A549 (cell line): ENCODE measurements around the gene MT1F. TPM values are rescaled to one million over a fixed set of nuclear protein-coding genes. Genes with fewer than 3 reads are reported as not detected.

Experiments
- ATAC-seq, 2 experiments: fragments of 200-7000 bp in 1 of 2; fragments of >200 bp in 1 of 2; cut with Nextera tagmentation in 1 of 2; cut with Tn5 transposase in 1 of 2; 3 replicates each; pipeline versions ENCODE4 v1.8.0 to v1.9.1; 2018 to 2020; ENCODE audit warnings: mild to moderate bottlenecking in 1 of 2, moderate library complexity in 1 of 2
- CTCF ChIA-PET: fragments of 300-600 bp; sonication (Branson Sonifier 250); formaldehyde crosslinking; extraction: SDS; loops from one replicate; lab custom pipeline; 2021; ENCODE audit warnings: antibody characterized with exemption, inconsistent platforms; lab: Yijun Ruan, JAX
- POLR2A ChIA-PET: fragments of 350-600 bp; formaldehyde crosslinking; extraction: SDS; loops from one replicate; lab custom pipeline; 2021; ENCODE audit warnings: antibody characterized with exemption, inconsistent platforms; lab: Yijun Ruan, JAX
- DNase-seq, 2 experiments: peaks; one replicate each; pipeline versions ENCODE4 v3.0.0 to v3.0.0-alpha.2; 2011 to 2016; ENCODE audit warnings: low read depth in 1 of 2, low spot score in 1 of 2
- FAIRE-seq: peaks from 2 replicates; lab custom pipeline; 2011; peaks lifted over from hg19 to GRCh38; lab: Jason Lieb, UNC
- H3K27ac ChIP-seq, 2 experiments: fragments of >200 bp; sonication (Bioruptor Twin); formaldehyde crosslinking; 3 replicates each; pipeline ENCODE4 v1.5.1; 2016 to 2017
- H3K4me1 ChIP-seq: fragments of >200 bp; sonication (Bioruptor Twin); formaldehyde crosslinking; 3 replicates; pipeline ENCODE4 v1.6.1; 2016
- H3K4me2 ChIP-seq: fragments of >200 bp; sonication (Bioruptor Twin); formaldehyde crosslinking; 3 replicates; pipeline ENCODE4 v1.6.1; 2016
- H3K4me3 ChIP-seq: fragments of >200 bp; sonication (Bioruptor Twin); formaldehyde crosslinking; 3 replicates; pipeline ENCODE4 v1.5.1; 2016
- H3K9me3 ChIP-seq: fragments of >200 bp; sonication (Bioruptor Twin); formaldehyde crosslinking; 3 replicates; pipeline ENCODE4 v1.6.1; 2016
- BHLHE40 ChIP-seq: IDR thresholded peaks from 2 replicates; pipeline ENCODE4 v1.6.1; 2012; ENCODE audit warnings: low read depth, low read length, inconsistent platforms
- CBX2 ChIP-seq: fragments of 200-600 bp; sonication (generic); IDR thresholded peaks from 2 replicates; pipeline ENCODE4 v1.6.1; 2016; ENCODE audit warnings: low read depth, mild to moderate bottlenecking, borderline replicate concordance
- CBX8 ChIP-seq: fragments of 200-600 bp; sonication (generic); IDR thresholded peaks from 2 replicates; pipeline ENCODE4 v1.6.1; 2016
- CEBPB ChIP-seq, 2 experiments: fragments of >200 bp in 1 of 2; sonication (Bioruptor Twin) in 1 of 2; formaldehyde crosslinking in 1 of 2; IDR thresholded peaks; 2 replicates each; pipeline ENCODE4 v1.6.1; 2012 to 2016
- EHF ChIP-seq: fragments of 250-450 bp; sonication (Bioruptor Pico); IDR thresholded peaks from 2 replicates; pipeline ENCODE4 v1.5.0; 2020; ENCODE audit warnings: mild to moderate bottlenecking
- ELK1 ChIP-seq: fragments of 150-350 bp; IDR thresholded peaks from 2 replicates; pipeline ENCODE4 v1.6.1; 2014; ENCODE audit warnings: low read depth, mild to moderate bottlenecking, low read length
- ESRRA ChIP-seq: fragments of 150-350 bp; IDR thresholded peaks from 2 replicates; pipeline ENCODE4 v1.6.1; 2014; ENCODE audit warnings: mild to moderate bottlenecking, low read length, borderline replicate concordance
- FOSL2 ChIP-seq, 2 experiments: fragments of 450-650 bp in 1 of 2; fragments of >200 bp in 1 of 2; sonication (Bioruptor Twin) in 1 of 2; formaldehyde crosslinking; IDR thresholded peaks; 2 replicates each; pipeline versions ENCODE4 v1.5.0 to v1.6.1; 2016 to 2020; ENCODE audit warnings: mild to moderate bottlenecking in 1 of 2, moderate library complexity in 1 of 2
- HEYL ChIP-seq: fragments of 250-450 bp; sonication (Bioruptor Pico); IDR thresholded peaks from 2 replicates; pipeline ENCODE4 v1.8.0; 2021; ENCODE audit warnings: mild to moderate bottlenecking, moderate library complexity
- JUN ChIP-seq, 2 experiments: fragments of >200 bp; sonication (Bioruptor Twin); formaldehyde crosslinking; IDR thresholded peaks; 2 replicates in 1 of 2; 3 replicates in 1 of 2; pipeline ENCODE4 v1.6.1; 2016 to 2017
- KDM5A ChIP-seq: fragments of 200-600 bp; sonication (generic); IDR thresholded peaks from 2 replicates; pipeline ENCODE4 v1.6.1; 2016; ENCODE audit warnings: antibody characterized with exemption, mild to moderate bottlenecking
- NFE2L2 ChIP-seq: fragments of 150-350 bp; conservative IDR thresholded peaks from 2 replicates; pipeline ENCODE4 v1.6.1; 2014; ENCODE audit warnings: low read length
- NPAS2 ChIP-seq: fragments of 250-450 bp; sonication (Bioruptor Pico); IDR thresholded peaks from 2 replicates; pipeline ENCODE4 v1.8.0; 2022; ENCODE audit warnings: mild to moderate bottlenecking, moderate library complexity, borderline replicate concordance
- POLR2AphosphoS2 ChIP-seq: conservative IDR thresholded peaks from 2 replicates; pipeline ENCODE4 v1.6.1; 2012; ENCODE audit warnings: low read length, improper control_type of control experiment, inconsistent platforms
- RAD21 ChIP-seq, 2 experiments: fragments of >200 bp in 1 of 2; sonication (Bioruptor Twin) in 1 of 2; formaldehyde crosslinking in 1 of 2; IDR thresholded peaks in 1 of 2; conservative IDR thresholded peaks in 1 of 2; 2 replicates in 1 of 2; 3 replicates in 1 of 2; pipeline ENCODE4 v1.6.1; 2012 to 2018; ENCODE audit warnings: inconsistent platforms in 1 of 2
- RARB ChIP-seq: fragments of 250-450 bp; sonication (Bioruptor Pico); IDR thresholded peaks from 2 replicates; pipeline ENCODE4 v1.8.0; 2021; ENCODE audit warnings: mild to moderate bottlenecking, moderate library complexity
- RCOR1 ChIP-seq: fragments of 150-350 bp; IDR thresholded peaks from 2 replicates; pipeline ENCODE4 v1.6.1; 2014; ENCODE audit warnings: antibody characterized with exemption, low read length, low read depth
- RFX5 ChIP-seq: fragments of 450-650 bp; IDR thresholded peaks from 2 replicates; pipeline ENCODE4 v1.7.1; 2014; ENCODE audit warnings: antibody characterized with exemption, mild to moderate bottlenecking, moderate library complexity
- RNF2 ChIP-seq: fragments of 200-600 bp; sonication (generic); IDR thresholded peaks from 2 replicates; pipeline ENCODE4 v1.6.1; 2016; ENCODE audit warnings: low read depth, mild to moderate bottlenecking, antibody characterized with exemption, moderate library complexity, borderline replicate concordance
- ZC3H11A ChIP-seq: fragments of 450-650 bp; IDR thresholded peaks from 2 replicates; pipeline ENCODE4 v1.6.1; 2014; ENCODE audit warnings: antibody characterized with exemption, mild to moderate bottlenecking
- ZFP36 ChIP-seq: fragments of 450-650 bp; IDR thresholded peaks from 2 replicates; pipeline ENCODE4 v1.6.1; 2014; ENCODE audit warnings: borderline replicate concordance; ENCODE audit not compliant: partially characterized antibody
- WGBS: methylation state at CpG from one replicate; pipeline ENCODE4 v1.1.6; 2017; ENCODE audit errors: missing lambda C conversion rate; 5-methylcytosine and 5-hydroxymethylcytosine counted together
- polyA plus RNA-seq, 4 experiments: library from polyadenylated mRNA; depleted of rRNA in 3 of 4; stranded (reverse); fragments of >200 nt; fragmentation: RNase III in 1 of 4; extraction: RNeasy Plus Mini Kit Qiagen cat#74134 plus additional on column Dnase treatment in 1 of 4; gene quantifications; 2 replicates in 3 of 4; 3 replicates in 1 of 4; pipeline ENCODE4 v1.2.3, GENCODE V29; 2011 to 2017
- TF ChIP-seq, protein P1 (sequence below): IDR thresholded peaks from 2 replicates; pipeline ENCODE4 v1.6.1; 2012
- TF ChIP-seq, protein P2 (sequence below): fragments of >200 bp; sonication (Bioruptor Twin); formaldehyde crosslinking; IDR thresholded peaks from 3 replicates; pipeline ENCODE4 v1.5.1; 2016
- TF ChIP-seq, protein P3 (sequence below): fragments of 250-450 bp; sonication (Bioruptor Pico); IDR thresholded peaks from 2 replicates; pipeline ENCODE4 v1.5.0; 2020; ENCODE audit warnings: low read depth, mild to moderate bottlenecking, moderate library complexity
- TF ChIP-seq, protein P4 (sequence below): fragments of >200 bp; sonication (Bioruptor Twin); formaldehyde crosslinking; IDR thresholded peaks from 3 replicates; pipeline ENCODE4 v1.6.1; 2016

MT1F gene
- polyA plus RNA-seq, 2 of the 4 experiments (the other 2 are of a cell fraction): 4.1 to 11.3 TPM

- TF ChIP-seq EHF (CRISPR knock-in tag): no peak
- no peak for TF ChIP-seq RARB (CRISPR knock-in tag)
- no peak for TF ChIP-seq CBX8
- TF ChIP-seq FOSL2 (IDR thresholded peaks at IDR 0.05): no peak
- TF ChIP-seq FOSL2 (CRISPR knock-in tag; IDR thresholded peaks at IDR 0.05): no peak
- TF ChIP-seq JUN (IDR thresholded peaks at IDR 0.05): no peak
- TF ChIP-seq ZFP36: no peak
- TF ChIP-seq, protein P1, sequence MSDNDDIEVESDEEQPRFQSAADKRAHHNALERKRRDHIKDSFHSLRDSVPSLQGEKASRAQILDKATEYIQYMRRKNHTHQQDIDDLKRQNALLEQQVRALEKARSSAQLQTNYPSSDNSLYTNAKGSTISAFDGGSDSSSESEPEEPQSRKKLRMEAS: no peak
- no peak for TF ChIP-seq BHLHE40
- TF ChIP-seq ESRRA: no peak
- no peak for TF ChIP-seq ELK1
- no peak for TF ChIP-seq CBX2
- ChIA-PET CTCF (interaction anchor here (0.7 to 4.3 kb wide), 4 partner anchors 10 to 72 kb away, joined by 3 to 33 read pairs (median 4); no protein-coding TSS in a partner anchor), POLR2A (no interaction called here)
- DNase-seq (no peak), FAIRE-seq (no peak), ATAC-seq (no peak)
- Histone ChIP-seq H3K4me1 (no peaks in the 10 kb centered on the region), H3K9me3 (no peaks in the 10 kb centered on the region), H3K27ac (no peak overlapping the region), H3K4me2 (no peak overlapping the region), H3K4me3 (no peak overlapping the region)
- WGBS: 92% methylated on average over 24 of the region's 32 CpGs
Measured at GRCh38 chr16:56675685-56676210, 18.0 kb downstream of the MT1F start.

GRCh38 chr16:56677474-56677873, 19.7 kb downstream of the MT1F start:
- Histone ChIP-seq H3K4me2 (no peak overlapping the region), H3K4me1 (peaks cover 4% of the 10 kb centered on the region; the same call in 1 of the 3 replicates)
- ChIA-PET POLR2A (interaction anchor here (0.9 kb wide), 1 partner anchor 20 kb away, joined by 4 read pairs; the partner anchor contains the start of gene MT1F), CTCF (interaction anchor here (0.8 to 4.3 kb wide), 6 partner anchors 15 to 163 kb away, joined by 3 to 33 read pairs (median 9); no protein-coding TSS in a partner anchor)
- no peak for FAIRE-seq
- no peak for ATAC-seq
- DNase-seq: no peak
- TF ChIP-seq RNF2 (no peak), CBX8 (no peak), CEBPB (IDR thresholded peaks at IDR 0.05) (no peak), ZC3H11A (no peak), RARB (CRISPR knock-in tag) (no peak), HEYL (CRISPR knock-in tag) (no peak), EHF (CRISPR knock-in tag) (no peak), NFE2L2 (no peak), NPAS2 (CRISPR knock-in tag) (no peak), RCOR1 (no peak), KDM5A (no peak), POLR2AphosphoS2 (no peak), RFX5 (no peak), RAD21 (conservative IDR thresholded peaks at IDR 0.05 in 1 of 2, IDR thresholded peaks at IDR 0.05 in 1 of 2) (no peak), CBX2 (no peak)
- TF ChIP-seq, protein P2, sequence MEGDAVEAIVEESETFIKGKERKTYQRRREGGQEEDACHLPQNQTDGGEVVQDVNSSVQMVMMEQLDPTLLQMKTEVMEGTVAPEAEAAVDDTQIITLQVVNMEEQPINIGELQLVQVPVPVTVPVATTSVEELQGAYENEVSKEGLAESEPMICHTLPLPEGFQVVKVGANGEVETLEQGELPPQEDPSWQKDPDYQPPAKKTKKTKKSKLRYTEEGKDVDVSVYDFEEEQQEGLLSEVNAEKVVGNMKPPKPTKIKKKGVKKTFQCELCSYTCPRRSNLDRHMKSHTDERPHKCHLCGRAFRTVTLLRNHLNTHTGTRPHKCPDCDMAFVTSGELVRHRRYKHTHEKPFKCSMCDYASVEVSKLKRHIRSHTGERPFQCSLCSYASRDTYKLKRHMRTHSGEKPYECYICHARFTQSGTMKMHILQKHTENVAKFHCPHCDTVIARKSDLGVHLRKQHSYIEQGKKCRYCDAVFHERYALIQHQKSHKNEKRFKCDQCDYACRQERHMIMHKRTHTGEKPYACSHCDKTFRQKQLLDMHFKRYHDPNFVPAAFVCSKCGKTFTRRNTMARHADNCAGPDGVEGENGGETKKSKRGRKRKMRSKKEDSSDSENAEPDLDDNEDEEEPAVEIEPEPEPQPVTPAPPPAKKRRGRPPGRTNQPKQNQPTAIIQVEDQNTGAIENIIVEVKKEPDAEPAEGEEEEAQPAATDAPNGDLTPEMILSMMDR: no peak
- TF ChIP-seq, protein P3, sequence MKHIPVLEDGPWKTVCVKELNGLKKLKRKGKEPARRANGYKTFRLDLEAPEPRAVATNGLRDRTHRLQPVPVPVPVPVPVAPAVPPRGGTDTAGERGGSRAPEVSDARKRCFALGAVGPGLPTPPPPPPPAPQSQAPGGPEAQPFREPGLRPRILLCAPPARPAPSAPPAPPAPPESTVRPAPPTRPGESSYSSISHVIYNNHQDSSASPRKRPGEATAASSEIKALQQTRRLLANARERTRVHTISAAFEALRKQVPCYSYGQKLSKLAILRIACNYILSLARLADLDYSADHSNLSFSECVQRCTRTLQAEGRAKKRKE (CRISPR knock-in tag): no peak
- TF ChIP-seq, protein P4, sequence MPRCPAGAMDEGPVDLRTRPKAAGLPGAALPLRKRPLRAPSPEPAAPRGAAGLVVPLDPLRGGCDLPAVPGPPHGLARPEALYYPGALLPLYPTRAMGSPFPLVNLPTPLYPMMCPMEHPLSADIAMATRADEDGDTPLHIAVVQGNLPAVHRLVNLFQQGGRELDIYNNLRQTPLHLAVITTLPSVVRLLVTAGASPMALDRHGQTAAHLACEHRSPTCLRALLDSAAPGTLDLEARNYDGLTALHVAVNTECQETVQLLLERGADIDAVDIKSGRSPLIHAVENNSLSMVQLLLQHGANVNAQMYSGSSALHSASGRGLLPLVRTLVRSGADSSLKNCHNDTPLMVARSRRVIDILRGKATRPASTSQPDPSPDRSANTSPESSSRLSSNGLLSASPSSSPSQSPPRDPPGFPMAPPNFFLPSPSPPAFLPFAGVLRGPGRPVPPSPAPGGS: no peak
- TF ChIP-seq, all 56 proteins: peak for 0
- 57% methylated on average over 3 of the region's 3 CpGs for WGBS
- Histone ChIP-seq H3K9me3 (no peaks in the 10 kb centered on the region), H3K27ac (no peak overlapping the region), H3K4me3 (no peak overlapping the region)
